B cell (primary cell): ENCODE results near the gene FAM20C. TPM values are rescaled to one million over a fixed set of nuclear protein-coding genes. Genes with fewer than 3 reads are reported as not detected.
A peak's percentile ranks its signal among the peaks of the same experiment; 100 is the strongest.

Experiments
- ATAC-seq: fragments of 200-7000 bp; cut with Tn5 transposase; one replicate; pipeline ENCODE4 v1.10.0; 2021; ENCODE audit warnings: low read depth, mild to moderate bottlenecking, moderate number of reproducible peaks, moderate library complexity
- CTCF ChIA-PET: fragments of 350-600 bp; sonication (Branson Sonifier 250); formaldehyde crosslinking; loops from one replicate; lab custom pipeline; 2021; ENCODE audit warnings: antibody characterized with exemption, inconsistent platforms; lab: Charles Lee
- POLR2A ChIA-PET: fragments of 350-600 bp; sonication (Branson Sonifier 250); formaldehyde crosslinking; loops from one replicate; lab custom pipeline; 2021; ENCODE audit warnings: antibody characterized with exemption; lab: Charles Lee
- DNase-seq: peaks from one replicate; pipeline ENCODE4 v3.0.0; 2013
- H2AFZ ChIP-seq: 2 replicates; pipeline ENCODE4 v1.6.1; 2012; ENCODE audit warnings: mild to moderate bottlenecking, low read depth, low read length; ENCODE audit not compliant: insufficient read depth, poor library complexity, severe bottlenecking
- H3K27ac ChIP-seq, 2 donors: 1 replicate in 1 of 2; 2 replicates in 1 of 2; pipeline ENCODE4 v1.5.1; 2012 to 2013; ENCODE audit warnings: low read length in 2 of 2, mild to moderate bottlenecking in 2 of 2, moderate library complexity in 1 of 2
- H3K27me3 ChIP-seq, 4 experiments: fragments of 200-600 bp in 1 of 4; sonication (generic) in 1 of 4; replicated peaks in 1 of 4; 1 replicate in 2 of 4; 2 replicates in 2 of 4; pipeline versions ENCODE4 v1.6.1 to v1.7.0; 2013 to 2016; ENCODE audit warnings: low read length in 3 of 4, mild to moderate bottlenecking in 2 of 4, mixed read lengths in 1 of 4, moderate library complexity in 1 of 4; ENCODE audit not compliant: insufficient read depth in 4 of 4, control insufficient read depth in 3 of 4; ENCODE audit errors: control extremely low read depth in 1 of 4
- H3K36me3 ChIP-seq, 2 experiments: replicated peaks in 1 of 2; 1 replicate in 1 of 2; 2 replicates in 1 of 2; pipeline versions ENCODE4 v1.6.1 to v1.7.1; 2013; ENCODE audit warnings: low read length in 1 of 2; ENCODE audit not compliant: insufficient read depth in 2 of 2, control insufficient read depth in 1 of 2; ENCODE audit errors: control extremely low read depth in 1 of 2, extremely low read depth in 1 of 2
- H3K4me1 ChIP-seq, 2 donors: fragments of 200-600 bp in 1 of 2; sonication (generic) in 1 of 2; 1 replicate in 1 of 2; 2 replicates in 1 of 2; pipeline versions ENCODE4 v1.5.1 to v1.6.1; 2013 to 2017; ENCODE audit warnings: low read length in 2 of 2; ENCODE audit not compliant: control insufficient read depth in 2 of 2, insufficient read depth in 2 of 2
- H3K4me2 ChIP-seq: replicated peaks from 2 replicates; pipeline ENCODE3; 2012; ENCODE audit warnings: mild to moderate bottlenecking, low read depth, low read length; ENCODE audit not compliant: poor library complexity, severe bottlenecking
- H3K4me3 ChIP-seq, 5 experiments: fragments of 200-600 bp in 1 of 5; sonication (generic) in 1 of 5; 1 replicate in 3 of 5; 2 replicates in 2 of 5; pipeline versions ENCODE4 v1.5.1 to v1.7.0; 2011 to 2016; ENCODE audit warnings: low read length in 4 of 5, mild to moderate bottlenecking in 4 of 5, low read depth in 2 of 5, control low read depth in 1 of 5, moderate library complexity in 1 of 5; ENCODE audit not compliant: insufficient read depth in 1 of 5; ENCODE audit errors: control extremely low read depth in 1 of 5, extremely low read depth in 1 of 5
- H3K79me2 ChIP-seq: fragments of 200-600 bp; sonication (generic); one replicate; pipeline ENCODE4 v1.6.0; 2016; ENCODE audit warnings: low read length; ENCODE audit not compliant: control insufficient read depth, insufficient read depth
- H3K9ac ChIP-seq: fragments of 200-600 bp; sonication (generic); 2 replicates; pipeline ENCODE4 v1.6.1; 2017; ENCODE audit warnings: mild to moderate bottlenecking, low read length, moderate library complexity
- H3K9me3 ChIP-seq, 3 donors: one replicate each; pipeline versions ENCODE4 v1.6.1 to v1.7.1; 2013; ENCODE audit warnings: low read length in 2 of 3; ENCODE audit not compliant: control insufficient read depth in 2 of 3, insufficient read depth in 1 of 3; ENCODE audit errors: control extremely low read depth in 1 of 3
- H4K20me1 ChIP-seq: 2 replicates; pipeline ENCODE4 v1.6.0; 2012; ENCODE audit warnings: mild to moderate bottlenecking, low read length; ENCODE audit not compliant: insufficient read depth, control insufficient read depth, poor library complexity, severe bottlenecking
- H3K27ac Mint-ChIP-seq: one replicate; pipeline ENCODE4 v1.8.0; 2021; ENCODE audit warnings: mixed read lengths
- H3K27me3 Mint-ChIP-seq: one replicate; pipeline ENCODE4 v1.8.0; 2021; ENCODE audit warnings: mixed read lengths
- H3K4me1 Mint-ChIP-seq: one replicate; pipeline ENCODE4 v1.8.0; 2021; ENCODE audit warnings: mixed read lengths
- H3K4me3 Mint-ChIP-seq: one replicate; pipeline ENCODE4 v1.8.0; 2021; ENCODE audit warnings: mixed read lengths
- H3K9me3 Mint-ChIP-seq: one replicate; pipeline ENCODE4 v1.8.0; 2022; ENCODE audit warnings: mixed read lengths; ENCODE audit not compliant: insufficient read depth
- EZH2 ChIP-seq: IDR thresholded peaks from 2 replicates; pipeline ENCODE4 v1.6.1; 2012; ENCODE audit warnings: borderline replicate concordance, low read depth, mild to moderate bottlenecking, moderate library complexity, low read length; ENCODE audit not compliant: insufficient read depth, poor library complexity, severe bottlenecking
- WGBS: methylation state at CpG from one replicate; pipeline ENCODE4 v1.1.5; 2013; ENCODE audit warnings: missing lambda C conversion rate; ENCODE audit not compliant: insufficient coverage; 5-methylcytosine and 5-hydroxymethylcytosine counted together
- intact Hi-C: fragments of 100-400 bp; cut with micrococcal nuclease; formaldehyde crosslinking; loops from one replicate; pipeline ENCODE4 v1.10.0; 2022
- polyA plus RNA-seq: library from polyadenylated mRNA; depleted of rRNA; stranded (reverse); fragments of >200 nt; gene quantifications from 2 replicates; pipeline ENCODE4 v1.2.3, GENCODE V29; 2012
- total RNA-seq, 2 donors: library from RNA; stranded (reverse); fragments of 120-200 nt in 1 of 2; gene quantifications; 1 replicate in 1 of 2; 2 replicates in 1 of 2; pipeline versions ENCODE4 v1.2.3 to v1.2.4, GENCODE V29; 2013 to 2022
- TF ChIP-seq, protein P1 (sequence below): fragments of 200-600 bp; IDR thresholded peaks from one replicate; pipeline ENCODE4 v1.8.0; 2022; ENCODE audit warnings: antibody characterized with exemption, mild to moderate bottlenecking

The FAM20C gene
- total and polyA plus RNA-seq, 2 donors (not counting 1 experiment from before 2014, with no cell fraction given) = 0.54 to 0.81 TPM

DNA sequence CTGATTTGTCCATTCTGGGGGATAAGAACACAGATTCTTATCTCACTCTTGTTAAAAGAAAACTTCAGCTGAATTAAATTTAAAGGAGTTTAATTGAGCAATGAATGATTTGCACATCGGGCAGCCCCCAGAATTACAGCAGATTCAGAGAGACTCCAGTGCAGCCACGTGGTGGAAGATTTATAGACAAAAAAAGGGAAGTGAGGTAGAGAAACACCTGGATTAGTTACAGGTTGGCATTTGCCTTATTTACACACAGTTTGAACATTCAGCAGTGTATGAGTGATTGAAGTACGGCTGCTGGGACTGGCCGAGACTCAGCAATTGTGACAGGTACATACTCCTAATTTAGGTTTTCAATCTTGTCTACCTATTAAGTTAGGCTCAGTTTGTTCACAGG, 46.5 kb upstream of the FAM20C start:
- no peaks in the 10 kb centered on the region for H3K79me2 ChIP-seq
- no peak overlapping the region for H3K27ac ChIP-seq
- intact Hi-C loops = no loop called here
- no peak overlapping the region for H3K4me2 ChIP-seq
- Mint-ChIP-seq H3K9me3 (no peaks in the 10 kb centered on the region), H3K4me3 (no peak overlapping the region), H3K4me1 (peaks cover 40% of the 10 kb centered on the region), H3K27ac (no peak overlapping the region), H3K27me3 (no peaks in the 10 kb centered on the region)
- H3K4me1 ChIP-seq = peaks cover 32 to 34% of the 10 kb centered on the region in 2 donors
- 13% methylated on average over 2 of the region's 4 CpGs for WGBS
- no peak overlapping the region for H3K4me3 ChIP-seq
- H3K9ac ChIP-seq = no peak overlapping the region
- no peaks in the 10 kb centered on the region for H3K27me3 ChIP-seq
- TF ChIP-seq, protein P1, sequence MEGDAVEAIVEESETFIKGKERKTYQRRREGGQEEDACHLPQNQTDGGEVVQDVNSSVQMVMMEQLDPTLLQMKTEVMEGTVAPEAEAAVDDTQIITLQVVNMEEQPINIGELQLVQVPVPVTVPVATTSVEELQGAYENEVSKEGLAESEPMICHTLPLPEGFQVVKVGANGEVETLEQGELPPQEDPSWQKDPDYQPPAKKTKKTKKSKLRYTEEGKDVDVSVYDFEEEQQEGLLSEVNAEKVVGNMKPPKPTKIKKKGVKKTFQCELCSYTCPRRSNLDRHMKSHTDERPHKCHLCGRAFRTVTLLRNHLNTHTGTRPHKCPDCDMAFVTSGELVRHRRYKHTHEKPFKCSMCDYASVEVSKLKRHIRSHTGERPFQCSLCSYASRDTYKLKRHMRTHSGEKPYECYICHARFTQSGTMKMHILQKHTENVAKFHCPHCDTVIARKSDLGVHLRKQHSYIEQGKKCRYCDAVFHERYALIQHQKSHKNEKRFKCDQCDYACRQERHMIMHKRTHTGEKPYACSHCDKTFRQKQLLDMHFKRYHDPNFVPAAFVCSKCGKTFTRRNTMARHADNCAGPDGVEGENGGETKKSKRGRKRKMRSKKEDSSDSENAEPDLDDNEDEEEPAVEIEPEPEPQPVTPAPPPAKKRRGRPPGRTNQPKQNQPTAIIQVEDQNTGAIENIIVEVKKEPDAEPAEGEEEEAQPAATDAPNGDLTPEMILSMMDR = no peak
- no peak for TF ChIP-seq EZH2
- H2AFZ ChIP-seq = no peak overlapping the region
- no peaks in the 10 kb centered on the region for H4K20me1 ChIP-seq
- peaks cover 0 to 22% (median 2%) of the 10 kb centered on the region in 3 donors for H3K9me3 ChIP-seq
- ChIA-PET CTCF (no interaction called here), POLR2A (no interaction called here)
- no peak for DNase-seq
- H3K36me3 ChIP-seq = no peaks in the 10 kb centered on the region
- ATAC-seq = no peak

DNA sequence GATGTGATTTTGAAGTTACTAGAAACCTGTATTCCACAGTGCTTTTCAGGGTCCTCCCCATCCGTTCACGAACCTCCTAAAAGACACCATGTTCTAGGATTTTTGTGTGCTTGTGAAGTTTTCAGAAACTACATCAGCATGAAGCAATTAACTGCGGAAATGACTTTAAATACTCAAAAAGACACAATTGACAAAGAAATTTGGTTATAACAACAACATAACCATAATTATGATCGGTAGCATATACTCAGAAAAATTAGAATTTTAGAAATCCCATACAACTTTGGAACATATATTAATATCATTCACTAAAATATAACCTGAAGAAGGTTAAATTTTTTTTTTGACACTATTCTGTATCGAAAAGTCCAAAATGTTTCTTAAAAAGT, 43.8 kb upstream of the FAM20C start:
- Histone ChIP-seq H4K20me1 (no peaks in the 10 kb centered on the region), H3K36me3 (no peaks in the 10 kb centered on the region), H3K4me2 (peak overlapping the region; percentile 97), H3K9ac (peak overlapping the region; percentile 71), H3K27me3 (no peaks in the 10 kb centered on the region), H3K79me2 (no peaks in the 10 kb centered on the region), H3K4me3 (peak overlapping the region; percentile 60 to 68 (median 68)), H2AFZ (peak overlapping the region; percentile 96), H3K9me3 (peaks cover 0 to 23% (median 2%) of the 10 kb centered on the region in 3 donors), H3K4me1 (peaks cover 31 to 33% of the 10 kb centered on the region in 2 donors), H3K27ac (peak overlapping the region; percentile 91 to 93)
- CTCF ChIA-PET = no interaction called here
- POLR2A ChIA-PET = no interaction called here
- Mint-ChIP-seq H3K27me3 (no peaks in the 10 kb centered on the region), H3K27ac (peak overlapping the region; percentile 98), H3K4me1 (peaks cover 40% of the 10 kb centered on the region), H3K9me3 (no peaks in the 10 kb centered on the region), H3K4me3 (peak overlapping the region; percentile 88)
- WGBS = no CpG with 5 or more reads among the region's 5 CpGs
- peak; percentile 20 for DNase-seq
- no peak for ATAC-seq
- intact Hi-C loops = no loop called here
- TF ChIP-seq, protein P1 = no peak
- TF ChIP-seq EZH2 = no peak
